Karpas-422 (cell line): ENCODE data around the gene SLC66A3. TPM values are rescaled to one million over a fixed set of nuclear protein-coding genes. Genes with fewer than 3 reads are reported as not detected.

Experiments used
- DNase-seq: peaks from one replicate; pipeline ENCODE4 v3.0.0-alpha.2; 2015
- H2AFZ ChIP-seq: fragments of 200-600 bp; sonication (generic); 2 replicates; pipeline ENCODE4 v1.6.1; 2014; ENCODE audit warnings: antibody characterized with exemption, low read length, mixed read lengths
- H3K27ac ChIP-seq: fragments of 200-600 bp; sonication (generic); 2 replicates; pipeline ENCODE4 v1.5.1; 2014; ENCODE audit warnings: mild to moderate bottlenecking, low read length, moderate library complexity
- H3K27me3 ChIP-seq: fragments of 200-600 bp; sonication (generic); 2 replicates; pipeline ENCODE4 v1.6.1; 2014; ENCODE audit warnings: low read length, mixed read lengths
- H3K36me3 ChIP-seq: fragments of 200-600 bp; sonication (generic); 2 replicates; pipeline ENCODE4 v1.6.1; 2014; ENCODE audit warnings: low read length, mixed read lengths; ENCODE audit not compliant: insufficient read depth
- H3K4me1 ChIP-seq: fragments of 200-600 bp; sonication (generic); 2 replicates; pipeline ENCODE4 v1.6.1; 2014; ENCODE audit warnings: mild to moderate bottlenecking, low read length, mixed read lengths
- H3K4me2 ChIP-seq: fragments of 200-600 bp; sonication (generic); 2 replicates; pipeline ENCODE4 v1.6.1; 2014; ENCODE audit warnings: low read length, low read depth, mild to moderate bottlenecking; ENCODE audit not compliant: poor library complexity, severe bottlenecking
- H3K4me3 ChIP-seq: fragments of 200-600 bp; sonication (generic); 2 replicates; pipeline ENCODE4 v1.5.1; 2014; ENCODE audit warnings: mild to moderate bottlenecking, antibody characterized with exemption, low read length, mixed read lengths
- H3K79me2 ChIP-seq: fragments of 200-600 bp; sonication (generic); 2 replicates; pipeline ENCODE4 v1.6.1; 2014; ENCODE audit warnings: mild to moderate bottlenecking, low read length, mixed read lengths
- H3K9ac ChIP-seq: fragments of 200-600 bp; sonication (generic); 2 replicates; pipeline ENCODE4 v1.6.0; 2014; ENCODE audit warnings: low read length
- H3K9me2 ChIP-seq: fragments of 200-600 bp; sonication (generic), shearing (Covaris generic); replicated peaks from 2 replicates; pipeline ENCODE4 v1.6.0; 2014; ENCODE audit warnings: mild to moderate bottlenecking, low read length, moderate library complexity; ENCODE audit not compliant: insufficient read depth
- H3K9me3 ChIP-seq: fragments of 300-700, 200-600 bp; sonication (generic); 2 replicates; pipeline ENCODE4 v1.6.1; 2014; ENCODE audit warnings: low read length, mixed read lengths
- H4K20me1 ChIP-seq: fragments of 200-600 bp; sonication (generic); 2 replicates; pipeline ENCODE4 v1.6.1; 2014; ENCODE audit warnings: mild to moderate bottlenecking, antibody characterized with exemption, low read length, low read depth; ENCODE audit not compliant: insufficient read depth
- total RNA-seq: library from RNA; depleted of rRNA; stranded (reverse); fragments of >200 nt; shearing (Covaris generic); gene quantifications from 2 replicates; pipeline ENCODE4 v1.2.3, GENCODE V29; 2014; ENCODE audit warnings: low replicate concordance

Gene SLC66A3
- total RNA-seq, 1 experiment from 2014 or later, result 18.2 TPM

GRCh38 chr2:11179196-11179595 is 23.9 kb downstream of the SLC66A3 start:
- no peaks in the 10 kb centered on the region for H3K9me3 ChIP-seq
- no peak for DNase-seq
- H4K20me1 ChIP-seq, result no peaks in the 10 kb centered on the region
- peaks cover 3% of the 10 kb centered on the region; the same call in 1 of the 2 replicates for H3K36me3 ChIP-seq
- no peaks in the 10 kb centered on the region for H3K79me2 ChIP-seq
- no peak overlapping the region for H3K4me2 ChIP-seq
- H3K27ac ChIP-seq, result no peak overlapping the region
- H3K4me1 ChIP-seq, result peaks cover 8% of the 10 kb centered on the region; the same call in 1 of the 2 replicates
- H3K9me2 ChIP-seq, result no peaks in the 10 kb centered on the region
- no peak overlapping the region for H3K4me3 ChIP-seq
- H3K27me3 ChIP-seq, result no peaks in the 10 kb centered on the region
- H2AFZ ChIP-seq, result no peak overlapping the region
- no peak overlapping the region for H3K9ac ChIP-seq

GRCh38 chr2:11179899-11180298 is 24.6 kb downstream of the SLC66A3 start:
- DNase-seq, result no peak
- Histone ChIP-seq H3K79me2 (no peaks in the 10 kb centered on the region), H3K36me3 (peaks cover 3% of the 10 kb centered on the region; the same call in 1 of the 2 replicates), H3K9me2 (no peaks in the 10 kb centered on the region), H3K4me2 (no peak overlapping the region), H3K9me3 (no peaks in the 10 kb centered on the region), H3K27me3 (no peaks in the 10 kb centered on the region), H4K20me1 (no peaks in the 10 kb centered on the region), H3K9ac (no peak overlapping the region), H2AFZ (no peak overlapping the region), H3K27ac (no peak overlapping the region), H3K4me1 (peaks cover 8% of the 10 kb centered on the region; the same call in 1 of the 2 replicates), H3K4me3 (no peak overlapping the region)

- H3K36me3 ChIP-seq, result peaks cover 3% of the 10 kb centered on the region; the same call in 1 of the 2 replicates
- no peaks in the 10 kb centered on the region for H3K27me3 ChIP-seq
- H3K9me3 ChIP-seq, result no peaks in the 10 kb centered on the region
- H4K20me1 ChIP-seq, result no peaks in the 10 kb centered on the region
- DNase-seq, result no peak
- no peak overlapping the region for H3K4me3 ChIP-seq
- no peak overlapping the region for H3K27ac ChIP-seq
- H3K9me2 ChIP-seq, result no peaks in the 10 kb centered on the region
- H3K79me2 ChIP-seq, result no peaks in the 10 kb centered on the region
- H3K4me2 ChIP-seq, result no peak overlapping the region
- no peak overlapping the region for H3K9ac ChIP-seq
- no peak overlapping the region for H2AFZ ChIP-seq
- H3K4me1 ChIP-seq, result peaks cover 8% of the 10 kb centered on the region; the same call in 1 of the 2 replicates
Measured at GRCh38 chr2:11180653-11181052, 25.4 kb downstream of the SLC66A3 start.

GRCh38 chr2:11182951-11183350 is 27.7 kb downstream of the SLC66A3 start:
- H3K9ac ChIP-seq, result no peak overlapping the region
- H4K20me1 ChIP-seq, result no peaks in the 10 kb centered on the region
- H2AFZ ChIP-seq, result no peak overlapping the region
- H3K4me2 ChIP-seq, result no peak overlapping the region
- H3K27me3 ChIP-seq, result no peaks in the 10 kb centered on the region
- H3K79me2 ChIP-seq, result no peaks in the 10 kb centered on the region
- H3K27ac ChIP-seq, result no peak overlapping the region
- peaks cover 8% of the 10 kb centered on the region; the same call in 1 of the 2 replicates for H3K4me1 ChIP-seq
- no peaks in the 10 kb centered on the region for H3K9me3 ChIP-seq
- no peak overlapping the region for H3K4me3 ChIP-seq
- DNase-seq, result no peak
- peaks cover 3% of the 10 kb centered on the region; the same call in 1 of the 2 replicates for H3K36me3 ChIP-seq
- no peaks in the 10 kb centered on the region for H3K9me2 ChIP-seq

GRCh38 chr2:11186145-11186544 is 30.9 kb downstream of the SLC66A3 start:
- no peak overlapping the region for H3K4me3 ChIP-seq
- H2AFZ ChIP-seq, result no peak overlapping the region
- no peak overlapping the region for H3K9ac ChIP-seq
- H3K4me1 ChIP-seq, result no peaks in the 10 kb centered on the region
- no peaks in the 10 kb centered on the region for H3K27me3 ChIP-seq
- peaks cover 3% of the 10 kb centered on the region; the same call in 1 of the 2 replicates for H3K36me3 ChIP-seq
- no peak overlapping the region for H3K27ac ChIP-seq
- no peaks in the 10 kb centered on the region for H3K9me2 ChIP-seq
- H4K20me1 ChIP-seq, result no peaks in the 10 kb centered on the region
- H3K79me2 ChIP-seq, result no peaks in the 10 kb centered on the region
- H3K9me3 ChIP-seq, result no peaks in the 10 kb centered on the region
- no peak for DNase-seq
- no peak overlapping the region for H3K4me2 ChIP-seq

- Histone ChIP-seq H3K9me3 (no peaks in the 10 kb centered on the region), H3K9me2 (no peaks in the 10 kb centered on the region), H3K4me1 (no peaks in the 10 kb centered on the region), H3K27me3 (no peaks in the 10 kb centered on the region), H3K36me3 (peaks cover 3% of the 10 kb centered on the region; the same call in 1 of the 2 replicates), H3K79me2 (no peaks in the 10 kb centered on the region), H3K27ac (no peak overlapping the region), H2AFZ (no peak overlapping the region), H4K20me1 (no peaks in the 10 kb centered on the region), H3K4me3 (no peak overlapping the region), H3K4me2 (no peak overlapping the region), H3K9ac (no peak overlapping the region)
- no peak for DNase-seq
Measured at GRCh38 chr2:11187083-11187619, 31.9 kb downstream of the SLC66A3 start.

- Histone ChIP-seq H4K20me1 (no peaks in the 10 kb centered on the region), H3K36me3 (peaks cover 3% of the 10 kb centered on the region; the same call in 1 of the 2 replicates), H3K9ac (no peak overlapping the region), H3K9me3 (no peaks in the 10 kb centered on the region), H3K4me1 (no peaks in the 10 kb centered on the region), H3K4me2 (no peak overlapping the region), H3K9me2 (no peaks in the 10 kb centered on the region), H3K4me3 (no peak overlapping the region), H3K27ac (no peak overlapping the region), H2AFZ (no peak overlapping the region), H3K79me2 (no peaks in the 10 kb centered on the region), H3K27me3 (no peaks in the 10 kb centered on the region)
- DNase-seq, result no peak
Measured at GRCh38 chr2:11187731-11188130, 32.5 kb downstream of the SLC66A3 start.

- Histone ChIP-seq H3K79me2 (no peaks in the 10 kb centered on the region), H3K9me2 (no peaks in the 10 kb centered on the region), H3K27ac (no peak overlapping the region), H3K9ac (no peak overlapping the region), H3K4me1 (no peaks in the 10 kb centered on the region), H4K20me1 (no peaks in the 10 kb centered on the region), H3K4me3 (no peak overlapping the region), H3K27me3 (no peaks in the 10 kb centered on the region), H3K9me3 (no peaks in the 10 kb centered on the region), H3K4me2 (no peak overlapping the region), H3K36me3 (no peaks in the 10 kb centered on the region; the same call in 1 of the 2 replicates), H2AFZ (no peak overlapping the region)
- DNase-seq, result no peak
Measured at GRCh38 chr2:11196246-11196645, 41.0 kb downstream of the SLC66A3 start.
